ENCODE data around the gene ZNF345. TPM values are rescaled to one million over a fixed set of nuclear protein-coding genes. Genes with fewer than 3 reads are reported as not detected.
A peak's percentile ranks its signal among the peaks of the same experiment; 100 is the strongest.

ZNF345 gene
- total RNA-seq, 1 donor from 2014 or later = 3.1 TPM

- no peaks in the 10 kb centered on the region for H3K36me3 ChIP-seq (ENCODE audit: control insufficient read depth, insufficient read depth, low read length)
- peak overlapping the region; percentile 95 for H3K4me3 ChIP-seq (ENCODE audit: low read depth, low read length)
- TF ChIP-seq CTCF (IDR thresholded peaks at IDR 0.05; ENCODE audit: insufficient read depth, low read length, poor library complexity, severe bottlenecking) = no peak
- peak; percentile 67 for DNase-seq (ENCODE audit: low read depth)
- H3K27me3 ChIP-seq (ENCODE audit: control insufficient read depth, insufficient read depth, low read length) = no peaks in the 10 kb centered on the region
Observed at GRCh38 chr19:36849701-36850558, 746 bp upstream of the ZNF345 start.

GRCh38 chr19:36851898-36852297 lies 1.2 kb downstream of the ZNF345 start:
- Histone ChIP-seq H3K4me3 (ENCODE audit: low read depth, low read length) (no peak overlapping the region), H3K27me3 (ENCODE audit: control insufficient read depth, insufficient read depth, low read length) (no peaks in the 10 kb centered on the region), H3K36me3 (ENCODE audit: control insufficient read depth, insufficient read depth, low read length) (no peaks in the 10 kb centered on the region)
- TF ChIP-seq CTCF (IDR thresholded peaks at IDR 0.05; ENCODE audit: insufficient read depth, low read length, poor library complexity, severe bottlenecking) = no peak
- DNase-seq (ENCODE audit: low read depth) = no peak

- no peak for TF ChIP-seq CTCF (IDR thresholded peaks at IDR 0.05; ENCODE audit: insufficient read depth, low read length, poor library complexity, severe bottlenecking)
- DNase-seq (ENCODE audit: low read depth) = no peak
- Histone ChIP-seq H3K4me3 (ENCODE audit: low read depth, low read length) (no peak overlapping the region), H3K36me3 (ENCODE audit: control insufficient read depth, insufficient read depth, low read length) (no peaks in the 10 kb centered on the region), H3K27me3 (ENCODE audit: control insufficient read depth, insufficient read depth, low read length) (no peaks in the 10 kb centered on the region)
Observed at GRCh38 chr19:36876993-36877938, 26.6 kb downstream of the ZNF345 start.

GRCh38 chr19:36891768-36892357 lies 41.2 kb downstream of the ZNF345 start:
- no peak for DNase-seq (ENCODE audit: low read depth)
- no peak overlapping the region for H3K4me3 ChIP-seq (ENCODE audit: low read depth, low read length)
- no peak for TF ChIP-seq CTCF (IDR thresholded peaks at IDR 0.05; ENCODE audit: insufficient read depth, low read length, poor library complexity, severe bottlenecking)
- no peaks in the 10 kb centered on the region for H3K27me3 ChIP-seq (ENCODE audit: control insufficient read depth, insufficient read depth, low read length)
- peaks cover 1% of the 10 kb centered on the region for H3K36me3 ChIP-seq (ENCODE audit: control insufficient read depth, insufficient read depth, low read length)

- no peak for TF ChIP-seq CTCF (IDR thresholded peaks at IDR 0.05; ENCODE audit: insufficient read depth, low read length, poor library complexity, severe bottlenecking)
- peaks cover 1% of the 10 kb centered on the region for H3K36me3 ChIP-seq (ENCODE audit: control insufficient read depth, insufficient read depth, low read length)
- DNase-seq (ENCODE audit: low read depth) = no peak
- H3K4me3 ChIP-seq (ENCODE audit: low read depth, low read length) = no peak overlapping the region
- H3K27me3 ChIP-seq (ENCODE audit: control insufficient read depth, insufficient read depth, low read length) = no peaks in the 10 kb centered on the region
Observed at GRCh38 chr19:36894849-36895383, 44.2 kb downstream of the ZNF345 start.
